Stimulated activated naive CD8-positive, alpha-beta T cell treated with anti-CD3 and anti-CD28 coated beads, Interleukin-15, amount 100 ng/mL, for 72 hours (primary cell): Measurements from ENCODE around the gene TDRD1.
A peak's percentile ranks its signal among the peaks of the same experiment; 100 is the strongest.

Experiments
- ATAC-seq: fragments of 150-1000 bp; cut with Tn5 transposase; 2 replicates; pipeline ENCODE4 v1.10.0; 2021; ENCODE audit warnings: mild to moderate bottlenecking, moderate library complexity
- DNase-seq, 2 donors: peaks; one replicate each; pipeline ENCODE4 v3.0.0; 2021 to 2022
- H3K27ac Mint-ChIP-seq, 2 donors: one replicate each; pipeline ENCODE4 v1.8.0; 2022; ENCODE audit warnings: mild to moderate bottlenecking in 2 of 2, mixed read lengths in 2 of 2, moderate library complexity in 2 of 2
- H3K27me3 Mint-ChIP-seq: one replicate; pipeline ENCODE4 v1.8.0; 2022; ENCODE audit warnings: mixed read lengths
- H3K4me1 Mint-ChIP-seq: one replicate; pipeline ENCODE4 v1.8.0; 2022; ENCODE audit warnings: mild to moderate bottlenecking, mixed read lengths
- H3K4me3 Mint-ChIP-seq, 2 donors: one replicate each; pipeline ENCODE4 v1.8.0; 2022; ENCODE audit warnings: mild to moderate bottlenecking in 2 of 2, mixed read lengths in 2 of 2, moderate library complexity in 1 of 2
- H3K9me3 Mint-ChIP-seq, 2 donors: one replicate each; pipeline ENCODE4 v1.8.0; 2022; ENCODE audit warnings: mixed read lengths in 2 of 2

TDRD1 gene

DNA sequence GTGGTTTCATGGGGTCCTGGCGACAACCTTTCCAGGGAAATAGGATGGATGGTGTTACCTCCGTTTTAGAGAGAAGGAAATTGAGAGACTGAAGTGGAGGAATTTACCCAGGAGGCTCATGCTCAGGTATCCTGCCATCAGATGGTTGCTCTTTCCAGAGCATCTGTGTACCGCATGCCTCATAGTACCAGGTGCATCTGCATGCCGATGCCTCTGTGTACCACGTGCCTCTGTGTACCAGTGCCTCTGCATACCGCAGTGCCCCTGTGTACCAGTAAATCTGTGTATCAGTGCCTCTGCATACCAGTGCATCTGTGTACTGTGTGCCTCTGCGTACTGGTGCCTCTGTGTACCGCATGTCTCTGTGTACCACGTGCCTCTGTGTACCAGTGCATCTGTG, 63.1 kb downstream of the TDRD1 start:
- DNase-seq: no peak
- ATAC-seq: no peak
- no peaks in the 10 kb centered on the region for H3K9me3 Mint-ChIP-seq
- no peak overlapping the region for H3K4me3 Mint-ChIP-seq
- no peak overlapping the region for H3K27ac Mint-ChIP-seq
- peaks cover 81% of the 10 kb centered on the region for H3K27me3 Mint-ChIP-seq
- peaks cover 4% of the 10 kb centered on the region for H3K4me1 Mint-ChIP-seq

DNA sequence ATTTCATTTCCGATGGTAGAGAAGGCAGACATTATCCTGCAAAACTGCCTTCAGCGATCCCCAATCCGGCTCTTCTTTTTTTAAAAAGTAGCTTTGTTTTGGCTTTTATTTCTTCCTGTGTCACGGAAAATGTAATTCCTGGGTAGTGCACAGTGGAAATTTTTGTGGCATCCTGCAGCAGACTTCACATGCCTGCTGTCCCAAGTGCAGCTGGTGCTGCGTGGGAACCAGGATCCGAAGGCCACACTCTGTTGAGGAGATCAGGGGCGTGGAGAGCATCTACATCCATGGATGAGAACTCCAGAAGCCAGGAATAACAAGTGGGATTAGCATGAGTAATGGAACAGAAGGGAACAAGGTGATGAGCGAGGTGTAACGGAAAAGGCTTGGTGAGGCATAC, 64.5 kb downstream of the TDRD1 start:
- H3K9me3 Mint-ChIP-seq: no peaks in the 10 kb centered on the region
- DNase-seq (no peak), ATAC-seq (no peak)
- no peak overlapping the region for H3K4me3 Mint-ChIP-seq
- H3K27me3 Mint-ChIP-seq: peaks cover 67% of the 10 kb centered on the region
- H3K27ac Mint-ChIP-seq: no peak overlapping the region
- peaks cover 4% of the 10 kb centered on the region for H3K4me1 Mint-ChIP-seq

DNA sequence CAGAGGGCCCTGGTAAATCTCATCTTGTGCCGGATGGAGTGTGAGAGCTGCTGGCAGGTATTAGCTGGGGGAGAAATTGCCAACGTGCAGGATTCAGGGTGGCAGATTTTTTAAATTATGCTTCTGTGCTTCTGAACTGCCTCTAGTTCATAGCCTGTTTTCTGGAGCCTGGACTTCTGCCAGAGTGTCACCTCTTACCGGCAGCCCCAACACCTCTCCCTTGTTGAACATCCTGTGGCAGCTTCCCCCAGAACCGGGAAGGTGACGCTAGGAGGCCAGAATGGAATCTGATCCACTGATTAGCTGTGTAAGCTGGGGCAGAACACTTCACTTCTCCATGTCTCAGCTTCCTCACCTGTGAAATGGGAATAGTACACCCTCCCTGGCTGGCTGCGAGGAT, 65.0 kb downstream of the TDRD1 start:
- peaks cover 67% of the 10 kb centered on the region for H3K27me3 Mint-ChIP-seq
- no peaks in the 10 kb centered on the region for H3K9me3 Mint-ChIP-seq
- H3K27ac Mint-ChIP-seq: no peak overlapping the region
- DNase-seq (no peak), ATAC-seq (no peak)
- peaks cover 4% of the 10 kb centered on the region for H3K4me1 Mint-ChIP-seq
- no peak overlapping the region for H3K4me3 Mint-ChIP-seq

DNA sequence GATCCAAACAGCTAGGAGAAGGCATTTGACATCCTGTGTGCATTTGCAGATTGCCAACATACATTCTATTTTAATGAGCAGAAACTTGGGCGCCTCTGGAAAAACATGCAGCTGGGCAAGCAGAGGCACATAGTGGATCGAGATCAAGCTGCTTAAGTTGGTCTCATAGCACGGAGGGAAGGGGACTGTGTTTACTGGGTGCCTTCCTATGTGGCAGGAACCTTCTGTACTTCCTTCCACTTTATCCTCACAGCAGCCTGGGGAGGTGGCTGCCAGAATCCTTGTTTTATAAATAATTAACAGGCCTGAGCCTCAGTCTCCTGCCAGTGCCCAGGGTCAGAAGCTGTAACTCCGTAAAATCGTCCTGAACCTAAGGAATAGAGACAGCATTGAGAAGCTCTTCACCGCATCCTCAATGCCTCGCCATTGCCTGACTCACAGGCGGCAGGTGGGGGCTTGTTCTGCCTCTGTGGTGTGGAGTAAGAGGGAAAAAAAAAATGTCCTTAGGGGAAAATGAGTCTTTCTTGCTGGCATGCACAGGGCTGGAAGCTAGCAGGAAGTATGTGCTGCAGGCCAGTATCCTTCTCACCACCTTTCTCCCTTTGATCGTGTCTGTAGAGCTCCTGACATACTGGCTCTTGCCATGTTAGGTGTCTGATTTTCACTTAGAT, 66.1 kb downstream of the TDRD1 start:
- no peak overlapping the region for H3K4me3 Mint-ChIP-seq
- H3K27me3 Mint-ChIP-seq: peaks cover 59% of the 10 kb centered on the region
- H3K4me1 Mint-ChIP-seq: peaks cover 4% of the 10 kb centered on the region
- no peak overlapping the region for H3K27ac Mint-ChIP-seq
- DNase-seq (no peak), ATAC-seq (no peak)
- H3K9me3 Mint-ChIP-seq: no peaks in the 10 kb centered on the region

DNA sequence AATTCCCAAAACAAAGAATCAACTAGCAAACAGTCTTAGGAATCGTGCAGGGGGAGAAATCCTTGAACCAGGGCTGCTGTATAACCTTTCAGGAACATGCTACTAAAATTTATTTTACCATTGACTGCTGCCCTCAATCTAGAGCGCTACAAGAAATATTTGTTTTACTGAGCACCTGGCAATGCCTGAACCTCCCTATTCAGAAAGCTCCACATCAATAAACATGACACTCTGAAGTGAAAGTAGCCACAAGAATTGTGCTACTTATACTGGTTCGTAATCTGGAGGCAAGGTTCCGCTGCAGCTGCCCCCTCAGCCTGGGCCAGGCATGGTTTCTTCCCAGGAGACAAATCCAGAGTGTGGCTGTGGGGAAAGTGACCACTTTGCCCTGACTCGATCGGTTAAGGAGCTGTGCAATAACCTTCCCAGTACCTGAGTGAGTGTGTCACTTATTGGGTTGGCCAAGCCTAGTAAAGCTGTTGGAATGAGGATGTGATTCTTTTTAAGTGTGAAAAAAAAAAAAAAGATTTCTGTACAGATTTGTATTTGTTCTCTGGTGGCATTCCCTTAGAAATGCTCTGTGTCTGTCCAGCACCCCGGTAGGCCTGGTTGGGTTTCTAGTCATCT, 67.6 kb downstream of the TDRD1 start:
- Mint-ChIP-seq H3K27ac (no peak overlapping the region), H3K27me3 (peaks cover 43% of the 10 kb centered on the region), H3K9me3 (no peaks in the 10 kb centered on the region), H3K4me1 (peaks cover 4% of the 10 kb centered on the region), H3K4me3 (no peak overlapping the region)
- ATAC-seq (no peak), DNase-seq (no peak)

DNA sequence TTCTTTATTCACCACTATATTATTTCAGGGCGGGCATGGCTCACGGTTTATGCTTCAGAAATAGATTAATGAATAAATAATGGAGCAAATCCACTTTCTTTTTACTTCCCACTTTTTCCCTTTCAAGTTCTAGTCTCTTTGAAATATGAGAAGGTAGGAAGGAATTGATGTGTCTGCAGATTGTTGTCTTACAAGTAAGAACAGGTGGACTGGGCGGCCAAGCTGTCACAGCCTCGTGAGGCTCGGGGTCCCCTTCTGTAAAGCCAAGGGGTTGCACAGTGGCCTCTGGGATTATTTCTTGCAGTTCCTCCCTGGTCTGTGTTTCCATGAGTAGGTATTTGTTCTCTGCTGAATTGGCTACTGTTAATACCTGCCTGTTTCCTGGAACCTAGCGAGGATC, 71.1 kb downstream of the TDRD1 start:
- Mint-ChIP-seq H3K9me3 (peaks cover 0 to 7% of the 10 kb centered on the region in 2 donors), H3K27ac (no peak overlapping the region), H3K27me3 (peaks cover 9% of the 10 kb centered on the region), H3K4me3 (no peak overlapping the region), H3K4me1 (peaks cover 4% of the 10 kb centered on the region)
- ATAC-seq (no peak), DNase-seq (no peak)

DNA sequence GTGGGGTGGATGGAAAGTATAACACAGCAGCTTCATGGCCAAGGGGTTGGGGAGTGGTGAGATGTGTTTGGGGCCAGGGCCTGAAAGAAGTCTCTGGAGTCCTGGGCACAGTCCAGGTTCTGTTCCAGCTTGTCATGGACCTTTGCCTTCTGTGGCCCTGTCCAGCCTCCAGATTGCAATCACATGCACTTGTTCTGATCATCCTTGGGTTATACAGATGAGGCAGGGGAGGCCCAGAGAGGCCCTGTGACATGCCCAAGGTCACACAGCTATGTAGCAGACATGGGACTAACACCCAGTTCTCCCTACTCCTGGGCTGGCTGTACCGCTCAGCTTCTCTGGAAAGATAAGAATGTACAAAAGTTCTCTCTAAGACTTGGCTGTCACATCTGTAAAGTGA, 71.6 kb downstream of the TDRD1 start:
- no peak for DNase-seq

DNA sequence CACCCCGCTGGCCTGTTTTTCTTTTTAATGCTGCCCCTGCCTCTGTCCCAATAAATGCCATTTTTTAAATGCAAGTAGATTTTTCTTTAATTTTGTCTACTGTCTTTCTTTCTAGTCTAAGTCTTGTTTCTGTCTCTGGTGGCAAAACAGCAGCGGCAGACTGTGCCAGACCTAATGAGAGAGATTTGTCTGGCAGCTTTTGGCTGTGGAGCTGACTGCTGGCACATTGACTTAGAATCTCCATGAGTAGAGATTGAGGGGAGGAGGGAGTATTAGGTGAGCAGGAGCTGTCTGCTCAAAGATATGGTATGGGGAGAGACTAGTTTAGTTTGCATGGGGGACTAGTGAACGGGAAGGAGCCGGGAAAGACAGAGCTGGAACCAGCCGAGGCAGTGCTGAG, 72.9 kb downstream of the TDRD1 start:
- DNase-seq: no peak
- H3K27ac Mint-ChIP-seq: no peak overlapping the region
- no peaks in the 10 kb centered on the region for H3K4me1 Mint-ChIP-seq
- no peak overlapping the region for H3K4me3 Mint-ChIP-seq
- H3K27me3 Mint-ChIP-seq: no peaks in the 10 kb centered on the region
- ATAC-seq: no peak
- H3K9me3 Mint-ChIP-seq: peaks cover 0 to 7% of the 10 kb centered on the region in 2 donors

More for the DNA sequence above, 71.6 kb downstream of the TDRD1 start:
- Mint-ChIP-seq H3K27ac (no peak overlapping the region), H3K27me3 (peaks cover 4% of the 10 kb centered on the region), H3K9me3 (peaks cover 0 to 7% of the 10 kb centered on the region in 2 donors), H3K4me3 (no peak overlapping the region), H3K4me1 (peaks cover 4% of the 10 kb centered on the region)
- no peak for ATAC-seq

DNA sequence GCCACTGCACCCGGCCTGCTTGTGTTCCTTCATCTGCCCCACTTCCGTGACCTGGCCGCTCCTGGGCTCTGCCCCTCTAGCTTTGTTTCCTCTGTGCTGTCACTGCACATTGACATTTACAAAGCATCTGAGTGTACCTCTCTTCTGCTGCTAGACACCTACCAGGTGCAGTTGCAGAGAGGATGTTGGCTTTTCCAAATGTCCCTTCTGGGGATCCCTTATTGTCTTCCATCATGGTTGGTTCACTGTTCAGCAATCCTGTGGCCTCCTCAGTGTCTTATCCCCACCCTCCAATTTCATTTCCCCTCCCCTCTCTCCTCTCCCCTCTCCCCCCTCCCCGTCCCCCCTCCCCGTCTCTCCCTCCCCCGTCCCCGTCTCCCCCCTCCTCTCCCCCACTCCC, 73.7 kb downstream of the TDRD1 start:
- Mint-ChIP-seq H3K27ac (no peak overlapping the region), H3K27me3 (no peaks in the 10 kb centered on the region), H3K9me3 (peaks cover 0 to 7% of the 10 kb centered on the region in 2 donors), H3K4me3 (no peak overlapping the region), H3K4me1 (peaks cover 3% of the 10 kb centered on the region)
- DNase-seq (no peak), ATAC-seq (peak; percentile 54)

DNA sequence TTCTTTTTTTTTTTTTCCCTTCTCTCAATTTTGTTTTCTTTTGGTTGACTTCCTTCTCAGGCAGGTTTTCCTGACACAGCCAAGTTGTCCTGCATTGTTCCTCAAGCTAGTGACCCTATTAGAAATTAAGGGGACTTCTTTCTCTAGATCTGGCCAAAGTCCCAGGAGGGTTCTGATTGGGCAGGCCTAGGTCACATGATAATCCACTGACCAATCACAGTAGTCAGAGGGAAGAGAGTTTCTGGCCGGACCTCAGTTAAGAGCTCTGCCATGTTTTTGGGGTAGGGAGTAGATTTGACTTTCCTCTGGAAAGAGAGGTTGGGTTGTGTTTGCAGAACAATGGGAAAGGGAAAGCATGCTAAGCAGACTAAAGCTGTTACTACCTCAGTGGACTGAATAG, 76.1 kb downstream of the TDRD1 start:
- Mint-ChIP-seq H3K4me1 (peaks cover 9% of the 10 kb centered on the region), H3K9me3 (peaks cover 0 to 7% of the 10 kb centered on the region in 2 donors), H3K27ac (no peak overlapping the region), H3K4me3 (no peak overlapping the region), H3K27me3 (no peaks in the 10 kb centered on the region)
- ATAC-seq (no peak), DNase-seq (no peak)

DNA sequence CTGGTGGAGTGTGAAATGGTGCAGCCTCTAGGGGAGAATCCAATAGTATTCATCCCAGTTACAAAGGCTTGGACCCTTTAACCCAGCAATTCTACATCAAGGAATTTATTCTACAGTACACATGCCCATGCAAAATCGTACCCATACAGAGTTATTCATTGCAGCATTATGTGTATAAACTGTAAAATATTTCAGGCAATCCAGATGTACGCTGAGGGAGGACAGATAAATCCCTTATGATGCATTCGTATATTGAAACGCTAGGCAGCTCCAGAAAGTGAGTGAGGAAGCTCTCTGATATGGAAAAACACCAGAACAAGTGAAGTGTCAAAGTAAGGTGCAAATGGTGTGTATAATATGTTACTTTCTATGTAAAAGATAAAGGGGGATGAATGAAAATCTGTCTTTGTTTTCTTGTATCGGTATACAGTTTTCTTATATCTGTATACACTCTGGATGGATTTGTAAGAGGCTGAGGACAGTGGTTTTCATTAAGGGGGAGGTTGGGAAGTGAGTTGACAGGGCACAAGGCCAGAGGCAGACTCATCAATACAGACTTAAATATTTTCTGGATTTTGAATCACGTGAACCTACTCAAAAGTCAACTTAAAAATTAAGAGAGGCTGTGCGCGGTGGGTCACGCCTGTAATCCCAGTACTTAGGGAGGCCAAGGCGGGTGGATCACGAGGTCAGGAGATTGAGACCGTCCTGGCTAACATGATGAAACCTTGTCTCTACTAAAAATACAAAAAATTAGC, 77.0 kb downstream of the TDRD1 start:
- no peak for DNase-seq
- no peak overlapping the region for H3K27ac Mint-ChIP-seq
- no peaks in the 10 kb centered on the region for H3K27me3 Mint-ChIP-seq
- peaks cover 0 to 7% of the 10 kb centered on the region in 2 donors for H3K9me3 Mint-ChIP-seq
- H3K4me3 Mint-ChIP-seq: no peak overlapping the region
- no peak for ATAC-seq
- H3K4me1 Mint-ChIP-seq: peaks cover 16% of the 10 kb centered on the region

DNA sequence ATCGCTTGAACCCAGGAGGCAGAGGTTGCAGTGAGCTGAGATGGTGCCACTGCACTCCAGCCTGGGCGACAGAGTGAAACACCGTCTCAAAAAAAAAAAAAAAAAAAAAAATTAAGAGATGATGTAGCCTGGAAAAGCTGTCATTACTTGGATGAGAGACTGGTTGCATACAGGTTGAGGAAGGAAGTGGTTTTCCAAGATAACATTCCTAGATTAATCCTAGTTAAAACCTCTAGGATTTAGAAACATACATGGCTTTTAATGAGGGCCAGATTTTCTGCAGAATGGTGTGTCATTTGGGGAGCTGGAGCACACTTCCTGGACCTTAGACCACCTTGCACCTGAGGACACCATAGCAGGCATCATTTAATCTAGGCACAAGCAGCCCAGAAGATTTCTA, 77.7 kb downstream of the TDRD1 start:
- Mint-ChIP-seq H3K27me3 (no peaks in the 10 kb centered on the region), H3K4me1 (peaks cover 21% of the 10 kb centered on the region), H3K27ac (no peak overlapping the region), H3K9me3 (peaks cover 0 to 7% of the 10 kb centered on the region in 2 donors), H3K4me3 (no peak overlapping the region)
- no peak for DNase-seq
- no peak for ATAC-seq

DNA sequence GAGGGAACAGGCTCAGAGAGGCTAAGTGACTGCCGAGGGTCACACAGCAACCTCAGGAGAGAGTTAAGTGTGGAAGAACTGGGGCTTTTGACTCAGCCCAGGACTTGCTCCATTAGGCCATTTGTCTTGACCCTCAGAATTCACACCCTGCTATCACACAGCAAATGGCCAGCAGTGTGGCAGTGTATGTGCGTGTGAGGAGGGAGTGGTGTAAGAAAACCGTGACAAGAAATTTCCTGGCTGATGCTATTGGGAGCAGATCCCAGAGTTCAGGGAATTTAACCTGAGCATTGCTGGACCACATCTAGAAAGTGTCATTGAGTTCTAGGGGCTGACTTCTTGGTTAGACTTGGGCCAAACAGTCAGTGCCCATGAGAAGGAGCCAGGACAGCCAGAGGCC, 78.3 kb downstream of the TDRD1 start:
- no peak for ATAC-seq
- DNase-seq: no peak
- Mint-ChIP-seq H3K4me1 (peaks cover 21% of the 10 kb centered on the region), H3K27ac (no peak overlapping the region), H3K9me3 (peaks cover 0 to 7% of the 10 kb centered on the region in 2 donors), H3K27me3 (no peaks in the 10 kb centered on the region), H3K4me3 (no peak overlapping the region)

DNA sequence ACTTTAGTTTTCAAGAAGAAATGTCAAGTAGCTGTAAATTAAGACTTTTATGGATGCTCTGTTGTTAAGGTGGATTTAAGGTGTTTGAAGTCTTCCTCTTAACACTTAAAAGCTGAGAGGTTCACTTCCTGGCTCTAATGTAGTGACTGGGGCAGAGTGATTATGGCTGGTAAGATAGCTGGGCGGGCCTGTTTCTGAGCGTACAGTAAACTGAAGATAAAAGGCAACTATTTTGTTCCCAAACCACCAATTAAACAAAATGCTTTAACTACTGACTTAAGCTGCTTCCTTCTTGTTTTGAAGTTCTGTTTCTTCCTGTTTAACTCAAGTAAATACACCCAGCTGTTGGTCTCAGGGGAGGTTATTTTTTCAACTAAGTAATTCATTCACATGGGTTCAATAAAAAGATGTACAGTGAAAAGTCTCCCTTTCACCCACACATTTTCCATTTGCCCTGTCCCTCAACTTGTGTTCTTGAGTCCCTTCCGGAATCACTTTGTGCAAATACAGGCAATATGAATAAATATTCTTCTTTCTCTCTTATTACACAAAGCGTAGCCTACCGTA, 79.2 kb downstream of the TDRD1 start:
- Mint-ChIP-seq H3K4me3 (no peak overlapping the region), H3K9me3 (peaks cover 0 to 3% of the 10 kb centered on the region in 2 donors), H3K27me3 (no peaks in the 10 kb centered on the region), H3K27ac (no peak overlapping the region), H3K4me1 (peaks cover 21% of the 10 kb centered on the region)
- ATAC-seq (no peak), DNase-seq (no peak)

DNA sequence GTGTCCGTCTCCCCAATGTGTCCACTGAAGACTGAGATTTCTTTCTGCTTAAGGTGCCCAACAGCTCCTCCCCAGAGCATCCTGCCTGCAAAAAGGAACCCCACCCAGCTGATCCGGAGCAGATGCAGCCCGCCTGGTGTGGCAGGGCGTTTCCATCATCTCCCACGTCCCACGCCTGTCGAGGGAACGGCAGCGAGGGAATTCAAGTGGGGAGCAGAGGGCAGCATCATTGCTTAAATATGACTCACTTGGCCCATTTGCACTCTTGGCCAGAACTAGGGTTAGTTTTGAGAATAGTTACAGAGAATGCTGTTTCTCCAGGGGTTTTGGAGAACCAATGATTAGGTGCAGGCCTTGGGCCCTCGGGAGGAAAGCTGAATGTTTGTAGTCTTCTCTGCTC, 80.7 kb downstream of the TDRD1 start:
- Mint-ChIP-seq H3K4me1 (peaks cover 21% of the 10 kb centered on the region), H3K9me3 (no peaks in the 10 kb centered on the region), H3K4me3 (no peak overlapping the region), H3K27ac (no peak overlapping the region), H3K27me3 (no peaks in the 10 kb centered on the region)
- no peak for DNase-seq
- no peak for ATAC-seq

DNA sequence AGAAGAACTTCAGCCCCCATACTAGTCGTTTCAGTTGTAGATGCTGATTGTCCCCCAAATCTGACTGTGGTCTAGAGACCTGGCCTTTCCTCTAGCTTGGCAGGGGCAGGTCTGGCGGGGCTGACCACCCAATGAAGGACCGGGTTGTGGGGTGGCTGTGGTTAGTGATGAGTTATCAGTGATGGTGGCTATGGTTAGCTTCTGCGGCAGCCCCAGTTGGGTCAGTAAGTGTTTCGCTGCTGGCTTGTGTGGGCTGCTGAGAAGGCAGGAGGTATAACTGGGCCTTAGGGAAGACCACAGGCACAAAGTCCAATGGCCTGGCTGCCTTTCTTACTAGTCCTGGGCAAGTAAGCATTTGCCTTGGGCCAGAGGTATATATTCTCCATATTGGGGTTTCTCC, 81.2 kb downstream of the TDRD1 start:
- no peak for ATAC-seq
- no peak for DNase-seq
- H3K27me3 Mint-ChIP-seq: no peaks in the 10 kb centered on the region
- H3K9me3 Mint-ChIP-seq: no peaks in the 10 kb centered on the region
- H3K27ac Mint-ChIP-seq: no peak overlapping the region
- peaks cover 21% of the 10 kb centered on the region for H3K4me1 Mint-ChIP-seq
- H3K4me3 Mint-ChIP-seq: no peak overlapping the region
